ENCODE data around the gene KCNJ3.

KCNJ3 gene, protein sequence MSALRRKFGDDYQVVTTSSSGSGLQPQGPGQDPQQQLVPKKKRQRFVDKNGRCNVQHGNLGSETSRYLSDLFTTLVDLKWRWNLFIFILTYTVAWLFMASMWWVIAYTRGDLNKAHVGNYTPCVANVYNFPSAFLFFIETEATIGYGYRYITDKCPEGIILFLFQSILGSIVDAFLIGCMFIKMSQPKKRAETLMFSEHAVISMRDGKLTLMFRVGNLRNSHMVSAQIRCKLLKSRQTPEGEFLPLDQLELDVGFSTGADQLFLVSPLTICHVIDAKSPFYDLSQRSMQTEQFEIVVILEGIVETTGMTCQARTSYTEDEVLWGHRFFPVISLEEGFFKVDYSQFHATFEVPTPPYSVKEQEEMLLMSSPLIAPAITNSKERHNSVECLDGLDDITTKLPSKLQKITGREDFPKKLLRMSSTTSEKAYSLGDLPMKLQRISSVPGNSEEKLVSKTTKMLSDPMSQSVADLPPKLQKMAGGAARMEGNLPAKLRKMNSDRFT

DNA sequence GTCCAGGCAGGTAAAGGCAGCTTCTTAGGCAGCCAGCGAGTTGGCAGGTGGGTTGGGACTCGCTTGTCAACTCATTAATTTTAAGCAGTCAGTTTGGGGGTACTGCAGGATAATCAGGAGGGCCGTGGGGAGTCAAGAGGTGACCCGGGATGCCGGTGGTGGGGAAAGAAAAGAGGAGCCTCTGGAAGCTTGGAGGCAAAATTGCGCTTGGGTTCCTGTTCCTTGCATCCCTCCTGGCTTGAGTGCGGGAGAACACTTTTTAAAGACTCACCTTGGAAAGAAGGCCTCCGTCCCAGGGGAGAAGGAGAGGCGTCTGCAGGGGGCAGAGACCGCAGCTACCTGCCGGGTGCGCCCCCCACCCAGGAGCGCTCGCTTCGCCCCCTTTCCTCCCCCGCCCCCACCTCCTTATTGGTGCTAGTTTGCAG is at the start of gene KCNJ3:
Gene KCNJ3, plus strand, starts transcription at position 400 of the 425 bp plus-strand sequence. CDS start 81 bp downstream, outside the sequence.
- no peak for DNase-seq

DNA sequence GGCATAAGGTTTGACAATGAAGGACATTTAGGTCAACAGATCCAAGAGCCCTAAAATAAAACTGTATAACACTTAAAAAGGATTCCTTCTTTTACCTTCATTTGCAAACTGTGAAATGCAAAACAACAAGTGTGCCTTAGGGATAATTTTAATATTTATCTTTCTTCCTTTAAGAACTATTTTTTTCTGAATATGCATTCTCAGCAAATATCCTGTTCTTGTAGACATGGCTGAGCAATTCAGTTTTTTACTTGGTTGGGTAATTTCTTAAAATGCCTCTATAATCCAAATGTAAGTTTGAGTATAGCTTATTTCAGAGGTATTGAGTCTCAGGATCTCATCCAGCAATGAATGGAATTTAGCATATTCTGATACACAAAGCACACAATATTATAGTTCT is 43.0 kb upstream of the KCNJ3 start:
- DNase-seq, result no peak

DNA sequence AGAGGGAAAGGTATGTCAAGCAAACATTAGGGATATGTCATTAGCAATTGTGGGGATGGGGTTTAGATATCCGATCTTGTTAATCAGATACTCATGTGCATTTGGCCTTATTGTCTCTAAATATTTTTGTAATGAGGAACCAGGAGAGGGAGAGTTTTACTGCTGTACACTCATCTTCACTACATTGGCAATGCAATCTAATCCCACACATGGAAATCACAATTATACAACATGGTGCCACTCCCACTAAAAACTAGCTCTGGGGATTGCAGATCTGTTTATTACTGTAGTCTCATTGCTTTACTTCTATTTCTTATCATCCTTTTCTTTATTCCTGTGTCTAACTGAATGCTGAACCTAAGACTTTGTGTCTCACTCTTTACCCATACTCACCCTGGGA is 39.6 kb upstream of the KCNJ3 start:
- no peak for DNase-seq

DNA sequence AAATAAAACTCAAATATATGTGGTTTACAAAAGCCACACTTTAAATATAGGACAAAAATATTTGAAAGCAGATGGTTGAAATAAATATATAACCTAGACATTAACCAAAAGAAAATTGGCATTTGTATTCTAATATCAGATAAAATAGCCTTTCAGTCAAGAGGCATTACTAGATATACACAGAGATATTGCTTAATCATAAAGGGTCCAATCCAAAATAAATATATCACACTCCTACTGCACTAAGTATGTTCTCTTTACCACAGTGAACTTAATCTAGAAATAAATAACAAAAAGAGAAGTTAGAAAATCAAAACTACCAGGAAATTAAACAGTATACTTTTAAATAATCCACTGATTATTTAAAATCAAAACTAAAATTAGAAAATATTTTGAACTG is 34.2 kb upstream of the KCNJ3 start:
- no peak for DNase-seq

DNA sequence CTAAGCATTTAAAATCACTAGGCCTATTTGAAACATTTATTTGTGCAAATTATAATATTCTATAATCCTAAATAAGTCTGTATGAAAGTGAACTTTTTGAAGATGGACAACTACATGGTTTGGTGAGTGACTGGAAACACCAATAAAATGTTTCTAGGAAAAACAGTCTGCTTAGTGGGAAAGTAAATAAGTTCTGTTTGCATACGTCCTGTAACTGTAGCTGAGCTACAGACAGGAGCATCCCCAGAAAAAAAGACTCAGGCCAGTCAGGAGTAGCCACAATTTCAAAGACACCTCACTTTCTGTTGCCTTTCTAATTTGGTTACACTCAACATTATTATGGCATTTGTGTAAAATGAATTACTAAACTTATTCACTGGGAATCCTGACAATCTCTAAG is 28.4 kb upstream of the KCNJ3 start:
- no peak for DNase-seq

DNA sequence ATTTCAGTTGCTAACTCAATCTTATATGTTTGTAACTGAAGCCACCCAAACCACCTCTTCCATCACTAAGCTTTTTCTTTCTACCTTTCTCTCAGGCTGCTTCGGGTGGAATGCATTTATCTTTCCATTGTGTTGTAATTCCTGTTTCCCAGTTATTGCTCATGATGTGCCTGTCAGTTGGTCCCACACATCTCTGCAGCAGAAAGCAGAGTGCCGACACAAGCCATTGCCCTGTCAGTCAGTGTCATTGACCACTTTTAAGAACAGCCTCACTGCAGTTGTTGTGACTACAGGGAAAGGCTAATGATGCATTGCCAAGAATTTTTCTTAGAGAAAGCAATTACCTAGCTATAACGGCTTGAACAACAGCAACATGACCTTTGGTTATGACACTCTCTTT is 24.8 kb upstream of the KCNJ3 start:
- DNase-seq, result no peak

DNA sequence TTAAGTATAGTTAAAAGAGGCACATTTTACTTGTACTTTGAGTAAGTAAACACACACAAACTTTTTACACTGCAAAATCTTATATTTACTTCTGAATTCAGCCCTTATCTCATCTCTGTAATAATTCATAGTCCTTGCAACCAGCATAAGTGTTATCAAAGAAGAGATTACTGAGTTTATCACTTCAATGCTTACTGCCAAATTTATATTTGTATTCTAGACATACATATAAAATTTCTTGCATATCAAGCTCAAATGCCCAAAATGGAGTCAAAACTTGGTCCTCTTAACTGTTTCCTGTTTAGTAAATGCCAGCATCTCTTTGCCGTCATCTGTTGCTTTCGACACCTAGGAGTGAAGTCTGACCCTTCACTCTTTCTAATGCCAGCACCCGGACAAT is 21.1 kb upstream of the KCNJ3 start:
- DNase-seq, result no peak

DNA sequence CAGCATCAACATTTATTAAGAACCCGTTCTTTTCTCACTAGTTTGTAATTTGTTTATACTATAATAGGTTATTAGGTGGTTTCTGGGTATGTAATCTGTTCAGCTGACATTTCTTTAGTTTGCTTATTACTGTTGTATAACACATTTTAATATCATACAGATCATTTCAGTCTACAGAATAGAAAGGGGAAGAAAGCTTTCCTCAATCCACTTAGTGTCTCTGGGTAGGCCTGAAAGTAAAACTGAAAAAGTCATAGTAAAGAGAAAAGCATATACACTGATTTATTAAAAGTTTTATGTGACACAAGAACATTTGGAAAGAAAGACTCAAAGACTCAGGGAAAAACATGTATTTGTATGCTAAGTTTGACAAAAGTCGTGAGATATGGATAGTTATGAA is 16.8 kb upstream of the KCNJ3 start:
- no peak for DNase-seq

DNA sequence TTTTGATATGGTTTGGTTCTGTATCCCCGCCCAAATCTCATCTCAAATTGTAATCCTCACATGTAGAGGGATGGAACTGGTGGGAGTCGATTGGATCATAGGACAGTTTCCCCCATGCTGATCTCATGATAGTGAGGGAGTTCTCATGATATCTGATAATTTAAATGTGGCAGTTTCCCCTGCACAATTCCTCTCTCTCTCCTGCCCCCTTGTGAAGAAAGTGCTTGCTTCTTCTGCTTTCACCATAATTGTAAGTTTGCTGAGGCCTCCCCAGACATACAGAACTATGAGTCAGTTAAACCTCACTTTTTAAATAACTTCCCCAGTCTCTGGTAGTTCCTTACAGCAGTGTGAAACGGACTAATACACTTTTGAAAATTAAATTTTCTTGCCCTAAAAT is 12.3 kb upstream of the KCNJ3 start:
- no peak for DNase-seq

DNA sequence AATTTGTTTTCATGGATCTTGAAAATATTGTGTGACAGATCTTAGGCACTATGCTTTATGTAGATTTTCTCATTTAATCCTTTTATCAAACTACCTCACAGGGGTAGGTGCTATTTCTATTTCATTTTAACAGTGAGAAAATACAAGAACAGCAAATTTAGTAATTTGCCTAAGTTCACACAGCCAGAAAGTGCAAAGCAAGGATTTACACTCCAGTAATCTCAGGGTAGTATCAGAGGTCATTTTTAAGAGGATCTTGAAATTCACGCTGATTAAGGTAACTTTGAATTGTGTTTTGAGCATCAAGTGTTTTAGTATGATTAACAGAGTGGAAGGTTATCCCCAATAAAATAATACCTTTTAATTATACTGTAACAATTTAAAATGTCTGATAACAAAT is 10.1 kb upstream of the KCNJ3 start:
- DNase-seq, result no peak

DNA sequence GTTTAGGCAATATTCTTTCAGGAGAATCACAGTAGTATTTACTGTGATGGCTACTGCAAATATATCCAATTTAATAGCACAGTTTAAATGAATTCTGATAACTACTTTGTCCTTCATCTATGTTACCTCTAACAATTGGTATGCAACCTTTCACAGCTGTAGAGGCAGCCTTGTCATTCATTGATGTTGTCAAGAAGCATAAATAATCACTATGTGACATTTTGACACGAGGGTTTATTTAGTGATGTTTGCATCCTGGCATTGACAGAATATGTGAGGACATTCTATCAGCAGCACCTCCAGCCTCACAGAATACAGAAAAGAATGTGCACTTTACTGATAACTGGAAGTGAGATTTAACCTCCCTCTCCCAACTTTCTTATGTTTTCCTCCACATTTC is 9.3 kb upstream of the KCNJ3 start:
- DNase-seq, result no peak

DNA sequence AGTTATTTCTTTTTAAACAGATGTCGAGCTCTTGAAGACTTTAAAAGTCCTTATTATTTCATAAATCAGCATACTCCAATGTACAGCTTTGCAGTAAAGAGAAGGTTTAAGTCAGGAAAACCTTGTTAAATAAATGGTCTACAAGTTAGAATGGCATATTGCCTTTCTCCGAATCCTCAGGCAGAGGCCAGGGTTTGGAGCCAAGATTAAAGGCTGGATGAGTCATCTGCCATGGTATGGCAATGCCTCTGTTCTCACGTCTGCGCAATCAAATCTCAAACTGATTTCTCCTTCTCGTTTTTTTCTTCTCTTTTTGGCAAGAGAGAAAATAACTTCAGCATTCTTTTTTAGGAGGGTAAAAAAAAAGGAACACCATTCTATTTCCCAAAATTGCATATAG is 5.6 kb upstream of the KCNJ3 start:
- DNase-seq, result no peak

DNA sequence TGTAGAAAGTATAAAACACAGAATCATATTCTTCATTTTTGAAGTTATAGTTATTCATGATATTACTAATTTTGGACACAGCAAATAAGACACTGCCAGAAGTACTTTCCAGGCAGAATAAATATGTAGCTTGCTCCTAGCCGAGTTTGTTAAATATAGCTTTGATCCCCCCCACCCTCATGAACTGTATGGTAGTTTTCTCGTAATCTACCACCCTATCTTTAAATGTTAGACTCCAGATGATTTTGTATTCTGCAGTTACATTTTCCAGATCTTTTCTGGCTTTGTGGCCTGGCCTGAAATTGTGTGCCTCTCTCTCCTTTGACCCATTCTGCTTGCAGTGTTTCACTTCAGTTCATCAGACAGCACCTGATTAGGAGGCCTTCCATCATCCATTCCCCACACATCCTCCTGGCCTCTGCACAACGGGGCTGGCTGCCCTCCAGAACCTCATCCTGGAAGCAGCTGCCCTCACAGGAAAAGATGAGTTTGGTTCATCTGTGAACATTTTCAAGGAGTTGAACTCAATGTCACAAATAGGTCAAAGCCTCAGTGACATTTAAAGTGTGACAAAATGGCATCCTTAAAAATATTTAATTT is 4.7 kb upstream of the KCNJ3 start:
- no peak for DNase-seq

DNA sequence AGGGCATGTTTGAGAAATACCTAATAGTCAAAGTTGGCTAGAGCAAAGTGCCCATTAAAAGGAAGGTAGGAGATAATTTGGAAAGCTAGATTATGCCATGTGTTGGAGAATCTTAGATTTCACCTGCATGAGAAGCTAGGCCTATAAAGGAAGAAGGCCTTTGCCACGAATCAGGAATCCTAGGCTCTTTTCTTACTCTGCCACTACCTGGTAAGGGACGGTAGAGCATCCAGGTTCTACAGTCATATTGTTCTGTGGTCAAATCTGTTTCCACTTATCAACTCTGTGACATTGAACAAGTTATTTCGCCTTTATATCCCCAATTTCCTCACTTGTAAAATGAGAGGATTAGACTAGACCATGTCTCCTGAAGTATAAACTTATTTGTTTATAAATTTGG is 3.6 kb upstream of the KCNJ3 start:
- no peak for DNase-seq

DNA sequence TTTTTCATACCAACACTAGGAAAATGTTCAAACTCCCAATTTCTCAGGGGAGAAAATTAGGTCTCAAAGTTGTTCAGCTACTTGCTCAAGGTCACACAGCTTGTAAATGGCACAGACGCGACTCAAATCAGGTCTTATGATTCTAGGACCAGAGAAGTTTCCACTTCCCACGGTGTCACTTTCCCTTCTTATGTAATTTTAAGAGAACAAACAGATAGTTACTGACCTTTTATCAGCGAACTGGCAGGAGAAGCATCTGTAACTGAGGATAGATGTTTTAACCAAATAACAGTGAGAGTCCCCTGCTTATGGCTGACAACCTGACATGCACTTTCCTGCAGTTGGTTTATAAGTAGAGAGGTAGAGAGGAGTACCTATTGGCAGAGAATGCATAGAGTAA is 2.1 kb upstream of the KCNJ3 start:
- no peak for DNase-seq

DNA sequence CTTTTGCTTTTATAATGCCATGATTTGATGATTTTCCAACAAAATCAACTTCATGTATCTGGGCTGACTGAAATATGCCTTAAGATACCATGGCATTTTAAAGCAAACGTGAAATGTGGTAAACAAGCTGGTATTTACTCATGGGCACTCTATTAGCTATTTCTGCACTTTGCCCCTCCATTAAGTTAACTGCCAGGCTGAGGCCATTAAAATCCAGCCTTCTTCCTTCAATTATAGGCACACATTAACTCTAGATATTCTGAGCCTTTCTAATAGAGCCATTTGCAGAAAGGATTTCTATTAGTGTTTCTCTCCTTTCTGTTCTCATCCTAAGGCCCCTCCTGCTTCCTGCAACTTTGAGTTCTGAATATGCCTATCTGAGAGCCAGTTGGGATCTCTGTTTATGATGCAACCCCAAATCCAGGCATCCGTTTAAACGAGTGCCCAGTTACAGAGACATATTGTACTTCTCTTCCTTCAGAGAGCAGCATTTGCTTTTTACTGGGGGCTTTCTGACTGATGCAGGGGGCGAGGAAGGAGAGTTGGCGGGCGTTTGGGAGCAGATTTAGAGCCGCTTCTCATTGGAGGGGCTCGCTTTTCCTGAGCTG is 1.6 kb upstream of the KCNJ3 start:
- DNase-seq, result no peak

DNA sequence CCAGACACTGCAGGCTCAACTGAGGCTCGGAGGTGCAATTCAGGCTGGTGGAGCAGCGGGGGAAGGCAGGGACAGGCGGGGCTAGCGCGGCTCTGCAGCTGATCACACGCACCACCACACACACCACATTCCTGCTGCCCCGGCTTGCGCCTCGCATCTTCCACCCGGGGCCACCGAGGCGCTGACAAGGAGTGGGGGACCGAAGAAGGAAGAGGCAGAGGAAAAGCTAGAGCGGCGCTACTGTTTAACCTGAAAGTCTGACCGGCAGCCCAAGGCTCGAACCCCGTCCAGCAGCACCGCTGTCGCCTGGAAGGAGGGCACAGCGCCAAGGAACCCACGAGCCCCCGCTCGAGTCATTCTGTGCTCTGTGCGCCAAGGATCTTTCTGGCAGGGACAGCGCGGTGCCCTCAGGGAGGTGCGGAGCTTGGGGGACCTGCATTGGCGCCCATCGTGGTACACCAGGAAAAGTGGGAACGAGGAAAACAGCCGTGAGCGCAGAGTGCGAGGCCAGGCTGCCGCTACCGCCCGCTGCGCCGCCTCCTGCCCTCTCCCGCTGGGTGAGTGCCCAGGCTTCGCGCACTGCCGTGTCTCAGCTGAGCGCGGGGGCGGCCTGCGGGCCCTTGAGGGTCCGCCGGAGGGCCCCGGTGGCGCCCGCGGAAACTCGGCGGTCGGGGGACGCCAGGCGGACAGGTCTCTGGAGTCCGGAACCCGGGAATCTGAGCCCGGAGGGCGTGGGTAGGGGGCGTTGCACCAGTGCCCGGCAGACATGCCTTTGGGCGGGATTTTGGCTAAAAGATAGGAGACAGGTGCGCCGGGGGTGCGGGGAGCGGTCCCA is 860 bp upstream of the KCNJ3 start:
- DNase-seq, result no peak

DNA sequence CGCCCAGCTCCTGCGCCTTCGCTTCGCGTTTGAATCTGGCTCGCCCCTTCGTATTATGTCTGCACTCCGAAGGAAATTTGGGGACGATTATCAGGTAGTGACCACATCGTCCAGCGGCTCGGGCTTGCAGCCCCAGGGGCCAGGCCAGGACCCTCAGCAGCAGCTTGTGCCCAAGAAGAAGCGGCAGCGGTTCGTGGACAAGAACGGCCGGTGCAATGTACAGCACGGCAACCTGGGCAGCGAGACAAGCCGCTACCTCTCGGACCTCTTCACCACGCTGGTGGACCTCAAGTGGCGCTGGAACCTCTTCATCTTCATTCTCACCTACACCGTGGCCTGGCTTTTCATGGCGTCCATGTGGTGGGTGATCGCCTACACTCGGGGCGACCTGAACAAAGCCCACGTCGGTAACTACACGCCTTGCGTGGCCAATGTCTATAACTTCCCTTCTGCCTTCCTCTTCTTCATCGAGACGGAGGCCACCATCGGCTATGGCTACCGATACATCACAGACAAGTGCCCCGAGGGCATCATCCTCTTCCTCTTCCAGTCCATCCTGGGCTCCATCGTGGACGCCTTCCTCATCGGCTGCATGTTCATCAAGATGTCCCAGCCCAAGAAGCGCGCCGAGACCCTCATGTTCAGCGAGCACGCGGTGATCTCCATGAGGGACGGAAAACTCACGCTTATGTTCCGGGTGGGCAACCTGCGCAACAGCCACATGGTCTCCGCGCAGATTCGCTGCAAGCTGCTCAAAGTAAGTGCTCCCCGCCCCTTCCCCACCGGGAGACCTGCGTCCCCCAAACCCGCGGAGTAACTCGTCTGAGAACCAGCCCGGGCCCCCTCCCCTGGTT is 453 bp downstream of the KCNJ3 start:
- DNase-seq, result no peak

DNA sequence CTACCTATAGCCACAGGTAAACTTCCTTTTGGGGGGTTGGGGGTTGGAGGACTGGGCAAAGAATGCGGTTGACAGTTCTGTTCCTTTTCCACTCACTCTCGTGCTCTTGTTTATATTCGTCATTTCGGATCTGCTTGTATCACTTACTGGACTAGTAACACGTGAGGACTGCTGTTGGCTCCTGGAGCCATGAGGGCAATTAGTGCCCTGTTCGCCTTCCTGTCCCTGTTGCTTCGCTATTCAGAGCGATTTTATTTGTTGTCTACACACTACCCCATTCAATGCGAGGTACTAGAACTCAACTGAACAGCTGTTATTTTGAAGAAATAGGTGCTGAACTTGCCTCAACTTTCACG is 1.1 kb downstream of the KCNJ3 start:
- DNase-seq, result no peak

DNA sequence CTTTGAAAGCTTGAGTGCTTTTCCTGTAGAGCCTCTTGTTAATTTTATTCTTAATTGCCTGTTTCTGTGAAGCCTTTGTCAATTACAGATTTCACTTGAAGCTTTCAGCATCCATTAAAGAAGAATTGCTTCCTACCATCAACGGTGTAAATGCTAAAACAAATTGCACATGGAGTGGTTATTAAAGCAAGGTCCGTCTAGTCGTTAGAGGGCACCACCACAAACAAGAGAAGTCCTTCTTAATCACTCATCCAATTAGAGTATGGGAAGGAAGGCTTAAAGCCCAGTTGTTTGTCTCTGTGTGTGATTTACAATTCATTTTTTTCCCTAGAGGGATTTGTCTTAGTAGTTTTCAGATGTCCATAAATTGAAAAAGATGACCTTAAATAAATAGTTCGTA is 1.6 kb downstream of the KCNJ3 start:
- no peak for DNase-seq

DNA sequence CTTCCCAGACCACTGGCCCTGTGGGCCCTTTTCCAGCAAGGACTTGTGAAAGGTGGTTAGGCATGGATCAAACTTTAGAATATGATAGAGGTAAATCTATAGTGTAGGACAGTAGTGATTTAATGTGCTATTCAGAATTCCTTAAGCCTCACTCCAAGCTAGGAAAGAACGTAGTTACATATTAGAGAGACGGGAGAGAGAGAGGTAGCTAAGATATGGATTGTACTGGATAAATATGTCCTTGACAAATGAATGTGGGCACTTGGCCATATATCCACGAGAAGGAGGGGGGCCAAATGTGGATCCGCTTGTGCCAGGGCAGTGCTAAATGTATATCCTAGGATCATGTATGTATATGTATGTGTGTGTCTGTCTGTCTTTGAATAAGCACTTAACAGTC is 6.5 kb downstream of the KCNJ3 start:
- no peak for DNase-seq

DNA sequence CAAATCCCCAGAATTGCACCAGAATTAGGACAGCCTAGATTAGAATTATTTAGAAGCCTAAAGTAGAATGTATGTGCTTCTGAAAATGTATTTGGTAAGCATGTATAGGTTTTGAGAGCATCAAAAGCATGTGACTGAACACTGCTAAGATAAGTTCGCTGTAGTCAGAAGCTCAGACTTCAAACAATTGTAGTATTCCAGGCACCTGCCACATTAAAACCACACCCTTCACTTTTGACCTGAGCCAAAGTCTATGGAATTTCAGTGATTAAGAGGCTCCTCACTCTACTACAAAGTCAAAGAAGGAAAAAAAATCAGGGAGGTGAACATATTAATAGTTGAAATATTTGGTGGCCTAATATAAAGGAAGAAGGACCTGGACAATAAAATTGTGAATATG is 8.2 kb downstream of the KCNJ3 start:
- DNase-seq, result no peak

Data from stimulated activated CD4-positive, alpha-beta T cell treated with anti-CD3 and anti-CD28 coated beads, Interleukin-1b, Interleukin-23, amount 100 ng/mL, for 48 hours (primary cell).